HG02938 (cell line): ENCODE data around the gene SLC35G3.
"Not testable (repeated sequence)": the region's sequence is repeated elsewhere in the genome, so short reads cannot be mapped to it uniquely, and the experiment has no call there.

Source experiments
- ATAC-seq: cut with Tn5 transposase; IDR thresholded peaks from one replicate; pipeline ENCODE4 v1.9.1; 2021; ENCODE audit warnings: mild to moderate bottlenecking, moderate library complexity; ENCODE audit not compliant: unreplicated experiment

SLC35G3 gene

DNA sequence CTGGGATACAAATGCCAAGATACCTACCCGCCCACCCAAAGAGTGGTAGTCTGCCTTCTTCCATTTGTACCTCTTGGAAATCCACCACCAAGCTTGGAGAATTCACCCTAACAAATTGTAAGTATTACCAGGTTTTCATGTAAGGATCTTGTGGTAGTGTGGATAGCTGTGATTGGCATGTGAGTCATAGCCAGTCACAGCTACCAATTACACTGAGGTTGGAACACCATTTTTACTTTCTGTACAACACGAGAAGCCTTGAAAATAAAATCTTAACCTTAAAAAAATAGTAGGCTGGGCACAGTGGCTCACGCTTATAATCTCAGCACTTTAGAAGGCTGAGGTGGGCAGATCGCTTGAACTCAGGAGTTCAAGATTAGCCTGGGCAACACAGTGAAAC is 18.5 kb upstream of the SLC35G3 start:
- ATAC-seq = no peak

DNA sequence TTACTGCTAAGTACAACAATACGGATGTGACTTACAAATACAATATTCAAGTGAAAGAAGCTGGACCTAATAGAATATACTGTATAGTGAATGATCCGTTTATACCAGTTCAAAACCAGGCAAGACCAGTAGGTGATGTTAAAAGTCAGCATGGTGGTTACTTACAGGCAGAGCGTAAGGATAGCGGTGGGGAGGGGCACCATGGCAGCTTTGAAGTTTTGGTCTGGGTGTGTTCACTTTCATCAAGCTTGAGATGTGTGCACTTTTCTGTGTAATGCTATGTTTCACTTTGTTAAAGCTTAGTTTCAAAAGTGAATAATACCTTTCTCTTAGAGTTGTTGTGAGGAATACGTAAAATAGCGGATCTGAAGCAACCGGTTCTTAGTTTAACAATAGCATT is 16.5 kb upstream of the SLC35G3 start:
- ATAC-seq = no peak

DNA sequence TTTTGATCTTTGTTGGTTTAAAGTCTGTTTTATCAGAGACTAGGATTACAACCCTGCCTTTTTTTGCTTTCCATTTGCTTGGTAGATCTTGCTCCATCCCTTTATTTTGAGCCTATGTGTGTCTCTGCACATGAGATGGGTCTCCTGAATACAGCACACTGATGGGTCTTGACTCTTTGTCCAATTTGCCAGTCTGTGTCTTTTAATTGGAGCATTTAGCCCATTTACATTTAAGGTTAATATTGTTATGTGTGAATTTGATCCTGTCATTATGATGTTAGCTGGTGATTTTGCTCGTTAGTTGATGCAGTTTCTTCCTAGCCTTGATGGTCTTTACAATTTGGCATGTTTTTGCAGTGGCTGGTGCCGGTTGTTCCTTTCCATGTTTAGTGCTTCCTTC is 8.4 kb upstream of the SLC35G3 start:
- ATAC-seq = not testable (repeated sequence)

DNA sequence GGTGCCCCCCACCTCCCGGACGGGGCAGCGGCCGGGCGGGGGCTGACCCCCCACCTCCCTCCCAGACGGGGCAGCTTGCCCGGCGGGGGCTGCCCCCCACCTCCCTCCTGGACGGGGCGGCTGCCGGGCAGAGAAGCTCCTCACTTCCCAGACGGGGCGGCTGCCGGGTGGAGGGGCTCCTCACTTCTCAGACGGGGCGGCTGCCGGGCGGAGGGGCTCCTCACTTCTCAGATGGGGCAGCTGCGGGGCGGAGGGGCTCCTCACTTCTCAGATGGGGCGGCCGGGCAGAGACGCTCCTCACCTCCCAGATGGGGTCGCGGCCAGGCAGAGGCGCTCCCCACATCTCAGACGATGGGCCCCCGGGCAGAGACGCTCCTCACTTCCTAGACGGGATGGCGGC is 869 bp upstream of the SLC35G3 start:
- not testable (repeated sequence) for ATAC-seq

DNA sequence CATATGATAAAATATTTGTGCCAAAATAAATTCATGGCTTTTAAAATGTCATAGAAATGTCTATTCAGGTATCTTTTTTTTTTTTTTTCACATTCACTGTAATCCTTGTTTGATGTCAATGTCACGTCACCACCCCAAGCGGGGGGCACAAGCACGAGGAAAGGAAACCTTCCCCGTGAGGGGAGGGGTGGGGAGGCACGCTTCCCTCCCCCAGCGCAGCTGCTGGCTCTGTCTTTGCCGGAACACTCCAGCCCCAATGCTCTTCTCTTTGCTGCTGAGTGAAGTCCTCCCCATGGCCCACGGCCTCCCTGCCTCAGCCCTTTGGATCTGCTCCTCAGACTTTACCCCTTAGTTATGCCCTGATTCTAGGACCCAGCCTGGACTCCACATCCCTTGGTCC is 1.5 kb downstream of the SLC35G3 start:
- no peak for ATAC-seq

DNA sequence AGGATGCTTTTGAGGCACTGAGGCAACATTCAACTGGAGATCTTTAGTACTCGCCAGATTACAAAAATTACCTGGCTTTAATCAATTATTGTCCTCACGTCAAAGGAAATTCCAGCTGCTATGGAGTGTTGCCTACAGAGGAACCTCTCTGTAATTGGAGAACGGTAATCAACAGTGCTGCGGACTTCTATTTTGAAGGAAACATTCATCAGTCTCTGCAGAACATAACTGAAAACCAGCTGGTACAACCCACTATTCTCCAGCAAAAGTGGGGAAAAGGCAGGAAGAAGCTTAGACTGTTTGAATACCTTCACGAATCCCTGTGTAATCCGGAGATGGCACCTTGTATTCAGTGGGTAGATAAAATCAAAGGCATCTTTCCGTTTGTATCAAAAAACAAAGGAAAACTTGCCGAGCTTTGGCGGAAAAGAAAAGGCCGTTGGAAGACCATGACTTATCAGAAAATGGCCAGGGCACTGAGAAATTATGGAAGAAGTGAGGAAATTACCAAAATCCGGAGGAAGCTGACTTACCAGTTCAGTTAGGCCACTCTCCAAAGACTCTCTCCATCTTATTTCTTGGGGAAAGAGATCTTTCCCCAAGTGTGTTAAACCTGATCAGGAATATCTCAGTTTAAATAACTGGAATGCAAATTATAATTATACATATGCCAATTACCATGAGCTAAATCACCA is 3.0 kb downstream of the SLC35G3 start:
- ATAC-seq = no peak

DNA sequence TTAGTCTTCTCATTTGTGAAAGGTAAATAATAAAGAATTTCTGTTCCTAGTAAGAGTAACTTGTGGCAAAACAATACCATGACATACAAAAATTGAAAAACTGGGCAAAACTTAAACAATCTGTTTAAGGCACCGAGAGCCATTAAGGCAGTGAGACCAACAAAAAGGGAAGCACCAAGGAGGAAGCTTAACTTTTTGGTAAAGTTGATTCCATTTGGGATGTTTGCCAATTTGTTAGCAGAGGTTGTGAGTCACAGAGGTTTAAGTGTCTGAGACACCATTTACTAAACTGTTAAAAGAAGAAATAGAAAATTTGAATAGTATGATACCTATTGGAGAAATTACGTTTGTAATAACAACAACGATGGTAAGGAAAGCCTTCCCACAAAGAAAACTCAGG is 4.9 kb downstream of the SLC35G3 start:
- no peak for ATAC-seq

DNA sequence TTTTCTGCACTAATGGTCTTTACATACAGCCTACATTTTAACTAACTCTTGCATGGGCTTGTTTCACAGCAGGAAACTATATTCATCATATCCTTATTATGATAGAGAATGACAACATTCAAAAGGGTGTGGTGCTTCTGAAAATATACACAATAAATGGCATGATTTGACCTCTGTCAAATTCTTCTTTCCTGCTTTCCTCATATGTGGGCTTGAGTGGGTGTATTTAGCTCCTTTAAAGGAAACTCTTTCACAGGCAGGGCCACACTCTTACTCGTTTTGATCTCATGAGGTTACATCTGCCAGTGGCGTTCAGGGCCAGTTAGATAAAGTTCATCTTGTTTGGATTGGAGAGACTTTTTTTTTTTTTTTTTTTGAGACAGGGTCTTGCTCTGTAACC is 6.1 kb downstream of the SLC35G3 start:
- ATAC-seq = no peak

DNA sequence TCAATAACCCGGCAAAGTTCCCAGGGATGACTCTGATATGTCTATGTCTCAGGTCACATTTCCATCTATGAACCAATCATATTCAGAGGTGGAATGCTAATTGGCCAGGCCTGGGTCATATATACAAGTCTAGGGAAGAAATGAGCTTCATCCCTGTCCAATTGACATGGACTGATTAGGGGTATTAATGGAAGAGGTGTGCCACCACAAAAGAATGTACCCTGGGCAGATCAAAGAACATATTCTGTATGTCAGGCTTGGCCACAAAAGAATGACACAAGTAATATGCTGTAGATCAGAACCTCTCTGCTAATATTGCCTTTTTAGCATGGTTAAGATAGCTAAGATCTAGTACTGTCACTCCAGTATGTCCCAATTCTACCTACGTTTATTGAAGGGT is 6.7 kb downstream of the SLC35G3 start:
- no peak for ATAC-seq

DNA sequence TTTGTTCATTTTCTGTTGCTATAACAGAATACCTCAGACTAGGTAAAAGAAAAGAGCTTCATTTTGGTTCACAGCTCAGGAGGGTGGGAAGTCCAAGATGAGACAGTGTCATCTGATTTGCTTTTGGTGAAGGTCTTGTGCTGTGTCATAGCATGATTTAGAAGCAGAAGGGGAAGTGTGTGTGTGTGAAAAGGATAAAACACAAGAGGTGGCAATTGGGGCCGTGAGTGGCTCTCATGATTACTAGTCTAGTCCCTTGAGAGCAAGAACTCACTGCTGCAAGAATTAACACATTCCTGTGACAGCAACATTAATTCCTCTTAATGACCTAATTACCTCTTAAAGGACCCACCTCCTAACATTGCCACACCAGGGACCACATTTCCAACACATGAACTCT is 8.3 kb downstream of the SLC35G3 start:
- ATAC-seq = no peak

DNA sequence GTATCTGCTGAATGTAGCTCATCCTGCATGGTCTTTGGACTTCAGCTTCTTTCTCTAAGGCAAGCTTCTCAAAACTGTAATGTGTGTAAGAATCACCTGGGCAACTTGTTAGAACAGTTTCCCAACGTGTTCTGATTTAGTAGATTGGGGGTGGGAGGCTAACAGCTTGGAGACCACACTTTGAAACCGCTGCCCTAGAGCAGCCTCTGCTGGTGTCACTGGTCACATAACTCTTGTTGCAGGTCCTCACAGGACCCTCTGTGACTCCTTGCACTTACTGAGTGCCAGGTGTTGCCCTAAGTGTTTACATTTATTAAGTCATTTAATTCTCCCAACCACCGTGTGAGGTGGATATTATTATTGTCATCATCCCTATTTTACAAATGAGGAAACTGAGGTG is 9.9 kb downstream of the SLC35G3 start:
- ATAC-seq = no peak

DNA sequence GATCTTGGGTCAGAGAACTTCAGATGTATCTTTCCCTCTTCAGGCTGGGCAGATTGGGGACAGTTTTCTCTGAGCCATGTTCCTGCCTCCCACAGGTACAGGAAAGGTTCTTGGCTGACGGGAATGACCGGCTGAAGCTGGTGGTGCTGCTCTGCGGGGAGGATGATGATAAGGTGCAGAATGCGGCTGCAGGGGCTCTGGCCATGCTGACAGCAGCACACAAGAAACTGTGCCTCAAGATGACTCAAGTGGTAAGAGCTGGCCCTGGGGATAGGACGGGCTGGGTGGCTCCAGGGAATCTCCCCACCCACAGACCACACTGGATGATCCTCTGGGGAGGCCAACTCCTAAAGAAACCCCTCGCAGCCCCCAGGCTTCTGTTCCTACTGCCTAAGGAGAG is 10.9 kb downstream of the SLC35G3 start:
- ATAC-seq = no peak

DNA sequence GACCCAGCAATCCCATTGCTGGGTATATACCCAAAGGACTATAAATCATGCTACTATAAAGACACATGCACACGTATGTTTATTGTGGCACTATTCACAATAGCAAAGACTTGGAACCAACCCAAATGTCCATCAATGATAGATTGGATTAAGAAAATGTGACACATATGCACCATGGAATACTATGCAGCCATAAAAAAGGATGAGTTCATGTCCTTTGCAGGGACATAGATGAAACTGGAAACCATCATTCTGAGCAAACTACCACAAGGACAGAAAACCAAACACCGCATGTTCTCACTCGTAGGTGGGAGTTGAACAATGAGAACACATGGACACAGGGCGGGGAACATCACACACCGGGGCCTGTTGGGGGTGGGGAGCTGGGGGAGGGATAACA is 14.8 kb downstream of the SLC35G3 start:
- ATAC-seq = not testable (repeated sequence)

DNA sequence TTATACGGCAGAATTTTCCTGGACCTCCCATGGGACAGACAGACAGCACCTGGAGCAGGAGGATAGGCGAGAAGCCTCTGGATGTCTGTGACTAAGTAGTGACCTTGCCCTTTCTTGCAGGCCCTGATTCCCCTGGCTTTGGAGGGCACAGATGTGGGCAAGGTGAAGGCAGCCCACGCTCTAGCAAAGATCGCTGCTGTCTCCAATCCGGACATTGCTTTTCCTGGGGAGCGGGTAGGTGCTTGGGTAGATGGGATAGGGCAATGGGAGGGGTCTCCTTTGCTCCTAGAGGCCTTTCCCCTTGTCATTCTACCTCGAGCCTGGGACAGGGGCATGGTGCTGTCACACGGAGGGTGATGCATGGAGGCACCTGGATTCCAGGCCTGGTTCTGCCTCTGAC is 17.3 kb downstream of the SLC35G3 start:
- no peak for ATAC-seq

DNA sequence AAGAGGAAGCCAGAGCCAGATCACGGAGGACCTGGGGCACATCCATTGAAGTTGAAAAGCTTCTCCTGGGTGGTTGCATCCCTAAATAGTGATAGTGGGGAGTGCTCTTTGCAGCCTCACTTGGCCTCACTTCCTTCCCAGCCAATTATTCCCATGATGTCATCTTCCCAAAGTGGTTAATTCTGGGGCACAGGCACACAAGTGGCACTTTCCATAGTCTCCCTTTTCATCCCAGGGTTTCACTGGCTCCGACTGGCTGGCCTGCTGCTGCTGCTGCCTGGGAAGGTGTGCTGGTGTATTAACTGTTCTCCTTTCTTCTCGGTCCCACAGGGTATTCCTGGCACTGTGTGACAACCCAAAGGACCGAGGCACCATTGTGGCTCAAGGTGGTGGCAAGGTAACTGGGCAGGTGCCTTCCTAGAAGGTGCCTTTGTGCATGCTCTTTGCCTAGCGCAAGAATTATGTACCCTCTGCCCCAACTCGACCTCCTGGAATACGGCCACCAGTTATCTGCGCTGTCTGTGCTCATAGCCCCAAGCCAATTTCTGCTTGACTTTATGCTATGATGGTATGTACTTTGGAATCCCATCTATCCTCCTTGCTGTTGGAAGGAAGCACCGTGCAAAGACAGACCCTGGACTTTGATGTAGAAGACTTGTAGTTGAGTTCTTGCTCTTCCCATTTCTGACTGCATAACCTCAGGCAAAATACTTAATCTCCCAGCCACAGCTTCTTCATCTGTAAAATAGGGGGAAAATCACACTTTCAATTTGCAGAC is 18.4 kb downstream of the SLC35G3 start:
- no peak for ATAC-seq

DNA sequence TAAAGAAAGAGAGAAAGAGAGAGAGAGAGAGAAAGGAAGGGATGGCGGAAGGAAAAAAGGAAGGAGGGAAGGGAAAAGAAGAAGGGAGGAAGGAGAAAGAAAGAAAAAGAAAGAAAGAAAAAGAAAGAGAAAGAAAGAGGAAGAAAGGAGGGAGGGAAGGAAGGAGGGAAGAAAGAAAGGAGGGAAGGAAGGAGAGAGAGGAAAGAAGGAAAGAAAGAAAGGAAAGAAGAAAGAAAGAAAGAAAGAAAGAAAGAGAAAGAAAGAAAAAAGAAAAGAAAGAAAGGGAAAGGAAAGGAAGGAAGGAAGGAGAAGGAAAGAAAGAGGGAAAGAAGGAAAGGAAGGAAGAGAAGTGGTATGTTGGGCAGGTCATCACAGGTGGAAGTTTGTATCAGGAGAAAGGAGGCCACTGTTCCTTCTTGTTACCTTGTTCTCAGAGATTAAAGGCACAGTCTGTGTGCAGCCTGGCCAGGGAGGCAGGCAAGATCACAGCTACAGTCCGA is 19.3 kb downstream of the SLC35G3 start:
- no peak for ATAC-seq

DNA sequence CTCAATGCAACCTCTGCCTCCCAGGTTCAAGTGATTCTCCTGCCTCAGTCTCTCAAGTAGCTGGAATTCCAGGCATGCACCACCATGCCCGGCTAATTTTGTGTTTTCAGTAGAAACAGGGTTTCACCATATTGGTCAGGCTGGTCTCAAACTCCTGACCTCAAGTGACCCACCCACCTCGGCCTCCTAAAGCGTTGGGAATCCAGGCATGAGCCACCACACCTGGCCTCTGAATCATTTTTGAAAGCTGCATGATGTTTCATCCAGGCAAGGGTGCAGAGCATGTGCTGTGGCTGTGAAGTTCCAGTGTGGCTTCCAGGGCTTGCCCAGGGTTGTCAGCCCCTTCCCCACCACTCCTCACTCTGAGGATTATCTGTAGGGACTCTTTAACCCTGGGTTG is 21.9 kb downstream of the SLC35G3 start:
- not testable (repeated sequence) for ATAC-seq

DNA sequence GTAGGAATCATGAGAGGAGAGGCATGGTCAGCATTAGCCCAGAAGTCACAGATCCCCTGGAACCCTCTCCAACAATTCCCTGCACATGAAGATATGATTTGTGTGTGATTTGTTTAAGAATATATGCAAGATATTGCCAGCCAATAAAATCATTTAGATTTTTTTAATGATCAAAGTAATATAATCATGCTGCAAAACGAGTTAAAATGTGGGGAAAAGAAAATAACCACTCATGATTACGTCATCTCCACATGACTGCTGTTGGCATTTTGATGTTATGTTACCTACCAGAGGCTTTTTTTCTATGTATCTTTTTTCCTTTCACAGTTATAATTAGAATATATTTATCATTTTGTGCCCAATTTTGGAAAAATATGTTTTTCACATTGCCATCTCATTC is 22.4 kb downstream of the SLC35G3 start:
- ATAC-seq = no peak

DNA sequence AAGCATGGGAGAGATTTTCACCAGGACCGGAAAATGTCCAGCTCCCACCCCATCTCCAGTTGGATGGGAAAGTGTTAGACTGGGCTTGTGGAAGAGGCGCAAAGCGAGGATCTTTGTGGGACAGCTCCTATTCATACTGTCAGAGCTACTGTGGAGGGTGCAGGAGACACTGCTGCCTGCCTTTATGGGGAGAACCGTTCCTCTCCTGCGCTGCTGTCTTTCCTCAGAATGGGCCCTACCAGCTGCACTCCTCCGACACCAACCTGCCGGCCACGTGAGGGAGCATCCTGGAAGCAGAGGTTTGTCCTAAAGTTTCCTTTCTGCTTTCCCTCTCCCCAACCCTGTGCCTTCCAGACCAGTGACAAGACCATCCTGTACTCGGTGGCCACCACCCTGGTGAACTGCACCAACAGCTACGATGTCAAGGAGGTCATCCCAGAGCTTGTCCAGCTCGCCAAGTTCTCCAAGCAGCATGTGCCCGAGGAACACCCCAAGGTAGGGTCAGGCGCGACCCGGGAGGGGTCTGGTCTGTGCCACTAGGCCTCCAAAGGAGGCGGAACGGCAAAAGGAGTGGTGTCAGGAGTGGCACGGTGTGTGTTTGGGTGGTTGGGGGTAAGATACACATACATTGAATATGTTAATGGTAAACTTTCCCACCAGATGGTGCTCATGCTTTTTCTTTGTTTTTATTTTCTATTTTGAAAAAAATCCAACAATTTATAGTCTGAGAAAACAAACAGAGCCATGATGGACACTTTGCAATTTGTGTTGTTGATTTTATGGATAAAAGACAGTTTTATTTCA is 23.0 kb downstream of the SLC35G3 start:
- no peak for ATAC-seq

DNA sequence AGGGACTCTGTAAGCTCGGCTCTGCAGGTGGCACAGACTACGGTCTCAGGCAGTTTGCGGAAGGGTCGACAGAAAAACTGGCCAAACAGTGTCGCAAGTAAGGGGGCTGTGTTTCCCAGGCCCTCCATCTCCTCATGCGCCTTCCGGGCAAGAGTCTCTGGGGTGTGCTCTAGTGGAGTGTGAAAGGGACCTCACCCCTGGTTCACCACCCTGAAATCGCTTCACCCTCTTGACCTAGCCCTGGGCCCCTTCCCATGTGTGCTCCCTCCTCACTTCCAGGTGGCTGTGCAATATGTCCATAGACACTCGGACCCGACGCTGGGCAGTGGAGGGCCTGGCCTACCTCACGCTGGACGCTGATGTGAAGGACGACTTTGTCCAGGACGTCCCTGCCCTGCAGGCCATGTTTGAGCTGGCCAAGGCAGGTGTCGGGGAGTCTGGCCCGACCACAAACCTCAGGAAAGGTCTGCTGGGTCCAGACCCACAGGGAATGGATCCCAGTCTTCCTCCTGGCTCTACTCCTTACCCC is 24.3 kb downstream of the SLC35G3 start:
- no peak for ATAC-seq

DNA sequence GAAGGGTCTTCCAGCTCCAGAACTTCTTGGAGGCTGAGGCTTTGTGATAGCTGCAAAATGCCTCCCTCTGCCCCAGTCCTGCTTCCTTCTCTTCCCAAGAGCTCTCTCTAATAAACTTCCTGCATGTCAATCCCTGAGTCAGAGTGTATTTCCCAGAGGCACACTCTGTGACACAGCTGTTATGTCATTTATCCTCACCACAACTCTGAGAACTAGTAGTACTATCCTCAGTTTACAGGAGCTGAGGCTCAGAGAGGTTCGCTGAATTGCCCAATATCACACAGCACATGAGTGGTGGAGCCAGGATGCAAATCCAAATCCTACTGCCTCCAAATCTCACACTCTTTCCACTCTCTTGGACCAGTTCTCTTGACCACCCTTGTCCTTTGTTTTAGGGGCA is 26.5 kb downstream of the SLC35G3 start:
- ATAC-seq = no peak
